GM11168 (cell line): ENCODE data around the gene GOLGA3.
"Not testable (repeated sequence)": the region's sequence is repeated elsewhere in the genome, so short reads cannot be mapped to it uniquely, and the experiment has no call there.

Experiments used
- in situ Hi-C: fragments of 300-500 bp; cut with MboI; formaldehyde crosslinking; loops from one replicate; pipeline ENCODE4 v1.12.0; 2022; ENCODE audit warnings: low sequenced_read_pairs; ENCODE audit not compliant: unreplicated experiment

Gene GOLGA3

GRCh38 chr12:132828706-132829534, at the start of gene GOLGA3:
GOLGA3 (minus strand) TSS chr12:132828869; CDS start chr12:132822128, 6,741 bp downstream.
- in situ Hi-C loops: no loop called here

GRCh38 chr12:132874620-132875019, 46.0 kb upstream of the GOLGA3 start:
- in situ Hi-C loops: not testable (repeated sequence)

- in situ Hi-C loops: no loop called here
These were observed 45.5 kb upstream of the GOLGA3 start for GRCh38 chr12:132874175-132874574.

GRCh38 chr12:132873724-132874123, 45.1 kb upstream of the GOLGA3 start:
- in situ Hi-C loops: no loop called here

- in situ Hi-C loops: no loop called here
These were observed 44.3 kb upstream of the GOLGA3 start for GRCh38 chr12:132872975-132873421.

- in situ Hi-C loops: no loop called here
These were observed 43.6 kb upstream of the GOLGA3 start for GRCh38 chr12:132872073-132872855.

- in situ Hi-C loops: no loop called here
These were observed 40.9 kb upstream of the GOLGA3 start for GRCh38 chr12:132869551-132869950.

- in situ Hi-C loops: no loop called here
These were observed 37.7 kb upstream of the GOLGA3 start for GRCh38 chr12:132866251-132866828.

- in situ Hi-C loops: no loop called here
These were observed 32.9 kb upstream of the GOLGA3 start for GRCh38 chr12:132861558-132861957.

- in situ Hi-C loops: no loop called here
These were observed 30.1 kb upstream of the GOLGA3 start for GRCh38 chr12:132858718-132859266.

GRCh38 chr12:132857019-132857418, 28.4 kb upstream of the GOLGA3 start:
- in situ Hi-C loops: not testable (repeated sequence)

GRCh38 chr12:132856581-132856980, 27.9 kb upstream of the GOLGA3 start:
- in situ Hi-C loops: no loop called here

- in situ Hi-C loops: not testable (repeated sequence)
These were observed 26.5 kb upstream of the GOLGA3 start for GRCh38 chr12:132855211-132855610.

- in situ Hi-C loops: no loop called here
These were observed 24.8 kb upstream of the GOLGA3 start for GRCh38 chr12:132853285-132854092.

GRCh38 chr12:132852496-132852895, 23.8 kb upstream of the GOLGA3 start:
- in situ Hi-C loops: no loop called here

- in situ Hi-C loops: no loop called here
These were observed 22.8 kb upstream of the GOLGA3 start for GRCh38 chr12:132851465-132851864.

- in situ Hi-C loops: no loop called here
These were observed 21.6 kb upstream of the GOLGA3 start for GRCh38 chr12:132850291-132850690.

GRCh38 chr12:132848521-132848920, 19.9 kb upstream of the GOLGA3 start:
- in situ Hi-C loops: no loop called here

GRCh38 chr12:132847363-132848356, 19.0 kb upstream of the GOLGA3 start:
- in situ Hi-C loops: no loop called here
